DOHH2 (cell line): Measurements from ENCODE around the gene SLC25A25.

ENCODE experiments used
- H3F3A ChIP-seq: fragments of 200-600 bp; sonication (generic), shearing (Covaris generic); 2 replicates; pipeline ENCODE4 v1.6.0; 2016; ENCODE audit warnings: antibody characterized with exemption, mild to moderate bottlenecking; ENCODE audit not compliant: control insufficient read depth, insufficient read depth
- H3K27ac ChIP-seq: fragments of 200-600 bp; sonication (generic); 2 replicates; pipeline ENCODE4 v1.5.1; 2014; ENCODE audit warnings: low read depth, mild to moderate bottlenecking, low read length, moderate library complexity
- H3K27me3 ChIP-seq: fragments of 200-600 bp; sonication (generic); 2 replicates; pipeline ENCODE4 v1.6.1; 2014; ENCODE audit warnings: mild to moderate bottlenecking, low read length, mixed read lengths; ENCODE audit not compliant: control insufficient read depth
- H3K36me3 ChIP-seq: fragments of 200-600 bp; sonication (generic); 2 replicates; pipeline ENCODE4 v1.6.1; 2014; ENCODE audit warnings: mild to moderate bottlenecking, low read length, moderate library complexity, mixed read lengths; ENCODE audit not compliant: control insufficient read depth
- H3K4me1 ChIP-seq: fragments of 200-600 bp; sonication (generic); 2 replicates; pipeline ENCODE4 v1.6.1; 2014; ENCODE audit warnings: mild to moderate bottlenecking, low read length, mixed read lengths; ENCODE audit not compliant: control insufficient read depth
- H3K4me2 ChIP-seq: fragments of 200-600 bp; sonication (generic); 2 replicates; pipeline ENCODE4 v1.6.0; 2014; ENCODE audit warnings: mild to moderate bottlenecking, low read length, moderate library complexity
- H3K4me3 ChIP-seq: fragments of 200-600 bp; sonication (generic); 2 replicates; pipeline ENCODE4 v1.5.1; 2014; ENCODE audit warnings: mild to moderate bottlenecking, low read length, mixed read lengths
- H3K79me2 ChIP-seq: fragments of 200-600 bp; sonication (generic); 2 replicates; pipeline ENCODE4 v1.6.1; 2014; ENCODE audit warnings: mild to moderate bottlenecking, low read length, mixed read lengths; ENCODE audit not compliant: control insufficient read depth
- H3K9me2 ChIP-seq: fragments of 200-600 bp; sonication (generic); replicated peaks from 2 replicates; pipeline ENCODE4 v1.6.1; 2014; ENCODE audit warnings: mild to moderate bottlenecking, low read length, mixed read lengths; ENCODE audit not compliant: control insufficient read depth
- H3K9me3 ChIP-seq: fragments of 200-600 bp; sonication (generic); 2 replicates; pipeline ENCODE4 v1.6.1; 2014; ENCODE audit warnings: antibody characterized with exemption, low read length, mixed read lengths; ENCODE audit not compliant: control insufficient read depth, insufficient read depth
- H4K20me1 ChIP-seq: fragments of 200-600 bp; sonication (generic); 2 replicates; pipeline ENCODE4 v1.6.0; 2014; ENCODE audit warnings: low read depth, mild to moderate bottlenecking, antibody characterized with exemption, low read length, moderate library complexity; ENCODE audit not compliant: control insufficient read depth, insufficient read depth
- CTCF ChIP-seq: fragments of 200-600 bp; sonication (generic); IDR thresholded peaks from one replicate; pipeline ENCODE4 v1.5.1; 2014; ENCODE audit warnings: antibody characterized with exemption, mild to moderate bottlenecking, low read depth, low read length; ENCODE audit not compliant: poor library complexity, severe bottlenecking
- EZH2phosphoT487 ChIP-seq: fragments of 200-600 bp; sonication (generic); IDR thresholded peaks from 2 replicates; pipeline ENCODE4 v1.6.1; 2017; ENCODE audit warnings: borderline replicate concordance, mild to moderate bottlenecking, antibody characterized with exemption, low read length, moderate library complexity, mixed read lengths

Gene SLC25A25

DNA sequence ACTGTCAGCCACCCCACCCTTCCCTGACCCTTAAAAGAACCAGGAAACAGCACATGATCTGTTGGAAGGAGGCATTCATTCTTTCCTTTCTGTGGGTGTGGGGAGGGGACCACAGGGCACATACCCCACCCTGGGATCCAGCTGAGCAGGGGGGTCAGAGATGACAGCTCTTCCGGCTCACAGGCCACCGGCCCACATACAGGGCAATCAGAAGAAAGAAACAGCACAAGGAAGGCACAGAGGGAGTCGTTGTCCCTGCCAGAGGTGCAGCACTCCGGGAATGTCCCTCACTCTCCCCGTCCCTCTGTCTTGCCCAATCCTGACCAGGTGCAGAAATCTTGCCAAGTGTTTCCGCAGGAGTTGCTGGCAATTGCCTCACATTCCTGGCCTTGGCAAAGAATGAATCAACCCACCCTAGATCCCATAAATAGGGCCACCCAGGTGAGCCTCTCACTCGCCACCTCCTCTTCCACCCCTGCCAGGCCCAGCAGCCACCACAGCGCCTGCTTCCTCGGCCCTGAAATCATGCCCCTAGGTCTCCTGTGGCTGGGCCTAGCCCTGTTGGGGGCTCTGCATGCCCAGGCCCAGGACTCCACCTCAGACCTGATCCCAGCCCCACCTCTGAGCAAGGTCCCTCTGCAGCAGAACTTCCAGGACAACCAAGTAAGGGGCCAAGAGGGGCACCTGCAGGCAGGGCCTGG is 81.1 kb downstream of the SLC25A25 start, which contains the start of gene LCN2:
Gene LCN2, plus strand, starts transcription at position 453 of the 701 bp plus-strand sequence. Its CDS starts 73 bp downstream, at position 526.
- TF ChIP-seq EZH2phosphoT487 (no peak), CTCF (no peak)
- H3F3A ChIP-seq, result no peaks in the 10 kb centered on the region
- no peak within 1 kb of the TSS for H3K4me2 ChIP-seq

DNA sequence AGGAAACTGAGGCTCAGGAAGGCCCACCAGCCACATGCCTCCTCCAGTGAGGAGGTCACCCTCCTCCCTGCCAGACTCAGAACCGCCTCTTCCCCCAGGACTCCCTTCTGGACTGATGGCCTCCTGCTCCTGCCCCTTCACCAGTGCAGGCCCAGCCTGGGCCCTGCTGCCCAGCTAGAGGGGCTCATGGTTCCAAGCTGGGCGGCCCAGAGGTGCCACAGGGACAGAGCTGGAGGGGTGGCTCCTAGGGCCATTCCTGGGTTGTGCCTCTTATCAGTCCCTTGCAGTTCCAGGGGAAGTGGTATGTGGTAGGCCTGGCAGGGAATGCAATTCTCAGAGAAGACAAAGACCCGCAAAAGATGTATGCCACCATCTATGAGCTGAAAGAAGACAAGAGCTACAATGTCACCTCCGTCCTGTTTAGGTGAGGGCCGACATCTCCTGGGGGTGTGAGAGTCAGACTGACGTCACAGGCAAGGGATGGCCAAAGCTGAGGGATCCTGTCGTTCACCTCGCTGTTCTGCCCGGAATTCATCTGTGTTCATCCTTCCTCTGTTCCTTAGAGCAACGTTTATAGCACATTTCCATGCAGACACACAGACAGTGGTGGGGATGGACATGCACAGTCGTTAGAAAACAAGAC is 82.0 kb downstream of the SLC25A25 start:
- no peaks in the 10 kb centered on the region for H3K9me3 ChIP-seq
- no peaks in the 10 kb centered on the region for H3K4me1 ChIP-seq
- no peak overlapping the region for H3K4me3 ChIP-seq
- no peak for TF ChIP-seq EZH2phosphoT487
- no peak for TF ChIP-seq CTCF
- H3K27ac ChIP-seq, result no peak overlapping the region
- no peak overlapping the region for H3K4me2 ChIP-seq
- H3K27me3 ChIP-seq, result no peaks in the 10 kb centered on the region
- no peaks in the 10 kb centered on the region for H3K79me2 ChIP-seq
- no peaks in the 10 kb centered on the region for H3K36me3 ChIP-seq
- H3F3A ChIP-seq, result no peaks in the 10 kb centered on the region
- H3K9me2 ChIP-seq, result no peaks in the 10 kb centered on the region
- H4K20me1 ChIP-seq, result no peaks in the 10 kb centered on the region

More for the DNA sequence above, 81.1 kb downstream of the SLC25A25 start, which contains the start of gene LCN2:
- Histone ChIP-seq H3K36me3 (no peaks in the 10 kb centered on the region), H3K9me2 (no peaks in the 10 kb centered on the region), H3K27ac (no peak within 1 kb of the TSS), H3K9me3 (no peaks in the 10 kb centered on the region), H4K20me1 (no peaks in the 10 kb centered on the region), H3K79me2 (no peaks in the 10 kb centered on the region), H3K4me3 (no peak within 1 kb of the TSS), H3K27me3 (no peaks in the 10 kb centered on the region), H3K4me1 (no peaks in the 10 kb centered on the region)

- Histone ChIP-seq H3K27me3 (no peaks in the 10 kb centered on the region), H3K9me2 (no peaks in the 10 kb centered on the region), H3K27ac (no peak overlapping the region), H3K36me3 (no peaks in the 10 kb centered on the region), H3K4me3 (no peak overlapping the region), H3F3A (no peaks in the 10 kb centered on the region), H3K4me1 (no peaks in the 10 kb centered on the region), H3K4me2 (no peak overlapping the region), H4K20me1 (no peaks in the 10 kb centered on the region), H3K9me3 (no peaks in the 10 kb centered on the region), H3K79me2 (no peaks in the 10 kb centered on the region)
- TF ChIP-seq EZH2phosphoT487 (no peak), CTCF (peak; percentile 76)
These were observed 82.7 kb downstream of the SLC25A25 start for GRCh38 chr9:128150594-128151308.
